ENCODE results near the gene RDH13.

- TF ChIP-seq CTCF (IDR thresholded peaks at IDR 0.05) (no peak), POLR2AphosphoS5 (IDR thresholded peaks at IDR 0.05; ENCODE audit: insufficient read depth in 1 of 2, low read depth in 1 of 2) (no peak)
Observed at GRCh38 chr19:55098716-55099556, 36.0 kb upstream of the RDH13 start.

Data from vagina (tissue), 2 donors.